ENCODE results near the gene PDLIM3.
A peak's percentile ranks its signal among the peaks of the same experiment; 100 is the strongest.

Gene PDLIM3

DNA sequence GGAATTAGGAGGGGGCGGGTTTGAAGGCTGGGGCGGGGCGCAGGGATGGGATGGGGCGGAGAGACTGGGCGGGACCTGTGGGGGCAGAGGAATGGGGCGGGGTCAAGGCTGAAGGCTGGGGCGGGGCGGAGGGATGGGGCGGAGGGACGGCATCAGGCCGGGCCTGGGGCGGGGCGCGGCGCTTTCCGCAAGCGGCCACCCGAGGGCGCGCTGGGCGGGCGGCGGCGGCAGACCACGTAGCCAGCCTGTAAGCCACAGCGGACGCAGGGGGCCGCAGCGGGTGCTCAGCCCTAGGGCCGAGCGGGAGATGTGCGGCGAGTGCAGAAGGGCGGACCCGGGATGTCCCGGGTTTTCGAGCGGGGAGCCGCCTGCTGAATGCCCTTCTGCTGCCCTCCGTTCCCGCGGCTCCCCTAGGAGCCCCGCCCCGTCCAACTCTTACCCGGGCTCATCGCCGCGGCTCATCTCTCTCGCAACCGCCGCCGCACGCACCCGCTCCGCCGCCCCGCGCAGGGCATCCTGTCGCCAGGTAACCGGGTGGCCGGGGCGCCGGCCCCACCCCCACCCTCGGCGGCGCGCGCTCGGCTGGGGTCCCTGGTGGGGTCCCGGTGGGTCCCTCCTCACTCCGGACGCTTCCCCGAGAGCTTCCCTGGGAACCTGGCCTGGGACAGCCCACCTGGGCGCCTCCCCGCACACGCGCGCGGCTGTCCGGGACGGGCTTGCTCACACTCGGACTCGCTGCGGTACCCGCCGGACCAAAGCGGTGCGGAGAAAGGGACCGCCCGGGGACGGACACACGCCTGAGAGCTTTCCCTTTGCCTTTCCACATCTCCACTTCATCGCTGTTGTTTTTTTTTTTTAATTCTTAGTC, 63.8 kb downstream of the PDLIM3 start, which contains the start of gene CCDC110:
Gene CCDC110, minus strand, starts transcription at position 499 of the 868 bp plus-strand sequence. Its CDS starts 50 bp downstream, at position 449.
- H3K27ac ChIP-seq = peak within 1 kb of the TSS; percentile 84
- peak within 1 kb of the TSS; percentile 93 for H3K4me3 ChIP-seq
- TF ChIP-seq, protein P1, sequence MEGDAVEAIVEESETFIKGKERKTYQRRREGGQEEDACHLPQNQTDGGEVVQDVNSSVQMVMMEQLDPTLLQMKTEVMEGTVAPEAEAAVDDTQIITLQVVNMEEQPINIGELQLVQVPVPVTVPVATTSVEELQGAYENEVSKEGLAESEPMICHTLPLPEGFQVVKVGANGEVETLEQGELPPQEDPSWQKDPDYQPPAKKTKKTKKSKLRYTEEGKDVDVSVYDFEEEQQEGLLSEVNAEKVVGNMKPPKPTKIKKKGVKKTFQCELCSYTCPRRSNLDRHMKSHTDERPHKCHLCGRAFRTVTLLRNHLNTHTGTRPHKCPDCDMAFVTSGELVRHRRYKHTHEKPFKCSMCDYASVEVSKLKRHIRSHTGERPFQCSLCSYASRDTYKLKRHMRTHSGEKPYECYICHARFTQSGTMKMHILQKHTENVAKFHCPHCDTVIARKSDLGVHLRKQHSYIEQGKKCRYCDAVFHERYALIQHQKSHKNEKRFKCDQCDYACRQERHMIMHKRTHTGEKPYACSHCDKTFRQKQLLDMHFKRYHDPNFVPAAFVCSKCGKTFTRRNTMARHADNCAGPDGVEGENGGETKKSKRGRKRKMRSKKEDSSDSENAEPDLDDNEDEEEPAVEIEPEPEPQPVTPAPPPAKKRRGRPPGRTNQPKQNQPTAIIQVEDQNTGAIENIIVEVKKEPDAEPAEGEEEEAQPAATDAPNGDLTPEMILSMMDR (IDR thresholded peaks at IDR 0.05) = peak; percentile 44
- peak; percentile 96 for DNase-seq (ENCODE audit: low spot score)

DNA sequence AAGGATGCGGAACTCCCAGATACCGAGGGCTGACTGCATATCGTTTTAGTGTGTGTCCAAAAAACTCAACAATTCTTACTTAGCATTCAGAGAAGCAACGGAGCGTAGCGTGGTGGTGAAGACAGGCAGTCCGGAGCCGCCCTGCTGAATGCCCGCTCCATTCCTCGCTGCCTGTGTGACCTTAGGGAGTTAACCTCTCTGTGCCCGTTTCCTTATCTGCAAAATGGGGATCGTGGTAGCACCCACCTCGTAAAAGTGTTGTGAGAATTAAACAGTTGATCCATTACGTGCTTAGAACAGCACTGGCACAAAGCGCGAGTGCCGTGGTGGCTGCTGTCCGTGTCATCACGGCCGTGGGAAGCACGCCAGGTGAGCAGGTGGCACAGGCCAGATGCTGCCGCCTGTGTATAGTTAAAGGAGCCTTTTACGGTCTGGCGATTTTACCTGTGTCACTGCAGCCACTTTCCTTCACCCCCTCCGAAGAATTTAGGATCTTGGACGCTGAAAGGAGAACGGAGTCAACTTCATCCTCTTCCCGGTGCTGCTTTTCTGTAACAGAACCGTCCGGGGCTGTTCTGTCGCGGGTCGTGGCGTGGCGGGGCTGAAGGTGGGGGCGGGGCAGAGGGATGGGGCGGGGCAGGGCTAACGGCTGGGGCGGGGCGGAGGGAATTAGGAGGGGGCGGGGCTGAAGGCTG, 64.7 kb downstream of the PDLIM3 start:
- TF ChIP-seq, protein P1 (IDR thresholded peaks at IDR 0.05) = no peak
- Histone ChIP-seq H3K4me3 (peak overlapping the region; percentile 84), H3K27ac (peak overlapping the region; percentile 31 to 74)
- peak; percentile 89 for DNase-seq (ENCODE audit: low spot score)

DNA sequence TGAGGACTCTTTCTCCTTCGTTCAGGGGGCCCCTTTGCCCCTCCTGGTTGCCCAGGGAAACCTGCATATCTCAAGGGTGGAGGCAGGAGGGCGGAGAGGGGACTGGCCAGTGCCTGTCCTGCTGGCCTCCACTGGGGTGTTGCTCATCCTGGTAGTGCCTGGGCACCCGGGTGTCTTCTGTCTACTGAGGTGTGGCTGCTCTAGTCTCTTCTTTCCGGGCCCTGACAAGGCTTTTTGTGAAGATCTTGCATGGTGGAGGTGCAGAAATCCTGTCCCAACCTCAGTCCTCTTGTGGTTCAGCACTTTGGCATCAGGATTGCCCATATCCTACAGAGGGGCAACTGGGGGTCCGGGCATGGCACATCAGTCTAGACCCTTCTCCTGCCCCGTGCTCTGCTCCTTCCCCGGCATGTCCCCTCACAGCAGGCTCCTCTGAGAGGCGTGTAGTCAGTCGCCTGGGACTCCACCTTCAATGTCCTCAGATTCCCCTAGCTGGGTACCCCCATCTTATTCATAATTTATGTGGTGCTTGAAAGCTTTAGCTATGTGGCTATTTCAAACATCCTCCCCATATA, 65.6 kb downstream of the PDLIM3 start:
- DNase-seq (ENCODE audit: low spot score) = no peak

DNA sequence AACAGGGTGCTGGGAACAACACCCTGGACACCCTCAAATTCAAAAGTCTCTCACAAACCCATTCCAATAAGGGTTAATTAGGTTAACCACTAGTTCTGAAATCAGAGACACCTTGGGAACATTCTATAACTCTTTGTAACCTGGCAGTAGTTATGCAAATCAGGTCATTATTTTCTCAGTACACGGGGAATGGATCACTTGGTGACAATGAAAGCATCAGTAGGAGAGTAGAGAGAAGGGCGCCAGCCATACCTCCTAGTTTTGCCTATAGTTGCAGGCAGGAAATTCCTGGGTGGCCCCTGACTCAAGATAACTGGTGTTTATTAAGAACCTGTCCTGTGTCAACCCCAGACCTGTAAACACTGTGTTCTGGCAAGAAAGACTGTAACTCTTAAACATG, 66.3 kb downstream of the PDLIM3 start:
- TF ChIP-seq, protein P1 (IDR thresholded peaks at IDR 0.05) = no peak
- no peak for DNase-seq (ENCODE audit: low spot score)
- Histone ChIP-seq H3K4me3 (no peak overlapping the region), H3K27ac (no peak overlapping the region)

More for the DNA sequence above, 65.6 kb downstream of the PDLIM3 start:
- TF ChIP-seq, protein P1 (IDR thresholded peaks at IDR 0.05) = no peak
- no peak overlapping the region for H3K4me3 ChIP-seq
- no peak overlapping the region for H3K27ac ChIP-seq

DNA sequence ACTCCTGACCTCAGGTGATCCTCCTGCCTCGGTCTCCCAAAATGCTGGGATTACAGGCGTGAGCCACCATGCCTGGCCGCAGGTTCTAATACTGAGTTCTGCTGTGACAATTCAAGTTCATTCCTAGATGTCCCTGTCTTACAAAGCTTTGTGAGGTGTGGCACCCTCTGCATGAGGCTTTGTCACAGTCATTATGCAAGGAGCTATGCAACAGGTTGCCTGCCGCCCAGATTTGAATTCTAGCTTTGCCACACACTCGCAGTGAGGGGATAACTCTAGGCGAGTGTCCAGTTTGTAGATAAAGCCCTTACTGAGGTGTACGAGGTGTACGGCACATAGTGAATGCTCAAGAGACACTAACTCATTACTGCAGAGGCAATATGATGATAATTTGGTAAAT, 67.3 kb downstream of the PDLIM3 start:
- Histone ChIP-seq H3K4me3 (no peak overlapping the region), H3K27ac (no peak overlapping the region)
- TF ChIP-seq, protein P1 (IDR thresholded peaks at IDR 0.05) = no peak
- no peak for DNase-seq (ENCODE audit: low spot score)

DNA sequence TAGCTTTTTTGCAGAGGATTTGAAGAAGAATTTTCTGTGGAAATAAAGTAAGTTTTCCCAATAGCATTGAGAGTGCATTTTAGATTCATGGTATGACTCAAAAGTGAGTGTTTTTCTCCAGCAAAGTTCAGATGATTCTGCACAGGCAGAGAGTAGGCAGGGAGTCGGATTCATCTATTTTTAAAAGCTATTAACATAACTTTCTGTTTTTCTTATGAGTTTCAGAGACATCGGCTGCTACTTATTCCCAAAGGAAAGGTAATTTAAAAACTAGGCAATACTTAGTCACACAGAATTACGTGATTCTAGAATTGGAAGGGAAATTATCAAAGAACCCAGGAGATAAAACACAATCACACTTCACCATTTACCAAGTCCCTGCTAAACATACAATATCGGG, 68.2 kb downstream of the PDLIM3 start:
- TF ChIP-seq, protein P1 (IDR thresholded peaks at IDR 0.05) = no peak

More for the DNA sequence above, 68.2 kb downstream of the PDLIM3 start:
- no peak overlapping the region for H3K27ac ChIP-seq
- no peak overlapping the region for H3K4me3 ChIP-seq
- no peak for DNase-seq (ENCODE audit: low spot score)
